Keratinocyte (primary cell): ENCODE results near the gene KCTD21. TPM values are rescaled to one million over a fixed set of nuclear protein-coding genes. Genes with fewer than 3 reads are reported as not detected.

ENCODE experiments used
- DNase-seq: peaks from one replicate; pipeline ENCODE4 v3.0.0-alpha.2; 2011; ENCODE audit warnings: low read depth, missing footprints, low spot score
- FAIRE-seq: peaks from 2 replicates; lab custom pipeline; 2011; peaks lifted over from hg19 to GRCh38; lab: Jason Lieb, UNC
- H2AFZ ChIP-seq: 2 replicates; pipeline ENCODE4 v1.6.0; 2012; ENCODE audit warnings: low read length, control low read depth, inconsistent platforms; ENCODE audit not compliant: control insufficient read depth
- H3K27ac ChIP-seq: 2 replicates; pipeline ENCODE4 v1.5.1; 2011; ENCODE audit warnings: low read length; ENCODE audit not compliant: control insufficient read depth, insufficient read depth
- H3K27me3 ChIP-seq: 3 replicates; pipeline ENCODE4 v1.6.0; 2011; ENCODE audit warnings: low read length; ENCODE audit not compliant: control insufficient read depth, insufficient read depth; ENCODE audit errors: extremely low read depth
- H3K36me3 ChIP-seq, 2 experiments: 2 replicates in 1 of 2; 3 replicates in 1 of 2; pipeline ENCODE4 v1.5.1; 2011; ENCODE audit warnings: low read length in 2 of 2, mild to moderate bottlenecking in 1 of 2; ENCODE audit not compliant: control insufficient read depth in 2 of 2, insufficient read depth in 2 of 2; ENCODE audit errors: extremely low read depth in 1 of 2
- H3K4me1 ChIP-seq: 3 replicates; pipeline ENCODE4 v1.5.1; 2011; ENCODE audit warnings: low read length; ENCODE audit not compliant: control insufficient read depth, insufficient read depth; ENCODE audit errors: extremely low read depth
- H3K4me2 ChIP-seq: 3 replicates; pipeline ENCODE4 v1.6.0; 2011; ENCODE audit warnings: low read depth, low read length; ENCODE audit not compliant: control insufficient read depth, insufficient read depth; ENCODE audit errors: extremely low read depth
- H3K4me3 ChIP-seq, 3 experiments: fragments of 200-600 bp in 1 of 3; sonication (generic) in 1 of 3; 2 replicates in 2 of 3; 3 replicates in 1 of 3; pipeline ENCODE4 v1.5.1; 2011 to 2016; ENCODE audit warnings: low read length in 3 of 3, mild to moderate bottlenecking in 3 of 3, control low read depth in 2 of 3, inconsistent platforms in 1 of 3, low read depth in 1 of 3, mixed read lengths in 1 of 3, mixed run types in 1 of 3, moderate library complexity in 1 of 3; ENCODE audit not compliant: control insufficient read depth in 2 of 3, insufficient read depth in 2 of 3; ENCODE audit errors: extremely low read depth in 1 of 3
- H3K79me2 ChIP-seq: 2 replicates; pipeline ENCODE4 v1.6.0; 2012; ENCODE audit warnings: low read length; ENCODE audit not compliant: control insufficient read depth, insufficient read depth
- H3K9ac ChIP-seq: 3 replicates; pipeline ENCODE4 v1.6.0; 2011; ENCODE audit warnings: low read length; ENCODE audit not compliant: control insufficient read depth, insufficient read depth; ENCODE audit errors: extremely low read depth
- H3K9me1 ChIP-seq: 3 replicates; pipeline ENCODE4 v1.6.0; 2011; ENCODE audit warnings: low read length; ENCODE audit not compliant: control insufficient read depth, insufficient read depth; ENCODE audit errors: extremely low read depth
- H3K9me3 ChIP-seq: 2 replicates; pipeline ENCODE4 v1.5.1; 2012; ENCODE audit warnings: low read depth, low read length; ENCODE audit not compliant: control insufficient read depth
- H4K20me1 ChIP-seq: 3 replicates; pipeline ENCODE4 v1.6.0; 2011; ENCODE audit warnings: low read length; ENCODE audit not compliant: control insufficient read depth, insufficient read depth; ENCODE audit errors: extremely low read depth
- CTCF ChIP-seq, 3 experiments: IDR thresholded peaks in 1 of 3; conservative IDR thresholded peaks in 1 of 3; optimal IDR thresholded peaks in 1 of 3; 2 replicates in 2 of 3; 3 replicates in 1 of 3; pipeline versions ENCODE3 to v1.5.1; 2011; ENCODE audit warnings: low read length in 3 of 3, mild to moderate bottlenecking in 3 of 3, moderate library complexity in 2 of 3, control low read depth in 1 of 3, inconsistent platforms in 1 of 3; ENCODE audit not compliant: insufficient read depth in 2 of 3; ENCODE audit errors: extremely low read depth in 1 of 3
- EZH2 ChIP-seq: IDR thresholded peaks from one replicate; pipeline ENCODE4 v1.6.1; 2012; ENCODE audit warnings: inconsistent platforms, mild to moderate bottlenecking, low read length, moderate library complexity
- dilution Hi-C: fragments of 300-500 bp; cut with MboI; formaldehyde crosslinking; loops from one replicate; pipeline ENCODE4 v1.7.0; 2020; ENCODE audit warnings: low sequenced_read_pairs; ENCODE audit not compliant: extremely low pct_ligation_motif_present
- polyA plus RNA-seq, 5 experiments: library from polyadenylated mRNA; depleted of rRNA in 3 of 5; stranded (reverse) in 3 of 5; stranded (forward) in 1 of 5; unstranded in 1 of 5; fragments of >200 nt; gene quantifications; 1 replicate in 1 of 5; 2 replicates in 3 of 5; 3 replicates in 1 of 5; pipeline versions ENCODE4 v1.2.1 to v1.2.3, GENCODE V29; 2011 to 2012; ENCODE audit warnings: missing spikeins in 2 of 5, low read depth in 1 of 5, low replicate concordance in 1 of 5

The KCTD21 gene
- polyA plus RNA-seq, 1 donor (not counting 4 experiments of a cell fraction or from before 2014, with no cell fraction given): 10.4 TPM

GRCh38 chr11:78200553-78200952 lies 12.1 kb upstream of the KCTD21 start:
- dilution Hi-C loops: no loop called here
- no peak for FAIRE-seq
- Histone ChIP-seq H3K4me1 (no peaks in the 10 kb centered on the region), H3K79me2 (peaks cover 2% of the 10 kb centered on the region), H4K20me1 (peaks cover 3% of the 10 kb centered on the region), H3K9me1 (no peaks in the 10 kb centered on the region), H3K27ac (no peak overlapping the region), H3K9ac (no peak overlapping the region), H3K4me2 (no peak overlapping the region), H3K27me3 (no peaks in the 10 kb centered on the region), H3K9me3 (no peaks in the 10 kb centered on the region), H2AFZ (no peak overlapping the region), H3K36me3 (peaks cover 0 to 31% of the 10 kb centered on the region in 2 experiments), H3K4me3 (no peak overlapping the region)
- TF ChIP-seq EZH2: no peak
- TF ChIP-seq CTCF (optimal IDR thresholded peaks at IDR 0.05 in 1 of 3, IDR thresholded peaks at IDR 0.05 in 1 of 3, conservative IDR thresholded peaks at IDR 0.05 in 1 of 3; ENCODE audit: extremely low read depth in 1 of 3, insufficient read depth in 2 of 3, low read length in 3 of 3): no peak
- DNase-seq: no peak

- Histone ChIP-seq H3K27ac (no peak overlapping the region), H3K27me3 (no peaks in the 10 kb centered on the region), H4K20me1 (peaks cover 3% of the 10 kb centered on the region), H3K9ac (no peak overlapping the region), H3K9me3 (no peaks in the 10 kb centered on the region), H2AFZ (no peak overlapping the region), H3K4me2 (no peak overlapping the region), H3K4me3 (no peak overlapping the region), H3K9me1 (no peaks in the 10 kb centered on the region), H3K79me2 (peaks cover 6% of the 10 kb centered on the region), H3K4me1 (no peaks in the 10 kb centered on the region), H3K36me3 (peaks cover 0 to 34% of the 10 kb centered on the region in 2 experiments)
- no peak for FAIRE-seq
- TF ChIP-seq CTCF (optimal IDR thresholded peaks at IDR 0.05 in 1 of 3, IDR thresholded peaks at IDR 0.05 in 1 of 3, conservative IDR thresholded peaks at IDR 0.05 in 1 of 3; ENCODE audit: extremely low read depth in 1 of 3, insufficient read depth in 2 of 3, low read length in 3 of 3) (no peak), EZH2 (no peak)
- dilution Hi-C loops: no loop called here
- no peak for DNase-seq
Measured at GRCh38 chr11:78200061-78200460, 11.6 kb upstream of the KCTD21 start.
